DND-41 (cell line): Measurements from ENCODE around the gene GTPBP1.

Experiments used
- ATAC-seq: fragments of 200-7000 bp; cut with Tn5 transposase; 3 replicates; pipeline ENCODE4 v1.9.1; 2021; ENCODE audit warnings: low read depth; ENCODE audit not compliant: insufficient read depth
- DNase-seq: peaks from one replicate; pipeline ENCODE4 v3.0.0-alpha.2; 2020
- H2AFZ ChIP-seq: 2 replicates; pipeline ENCODE4 v1.6.0; 2012; ENCODE audit warnings: low read depth, low read length
- H3K27ac ChIP-seq: 2 replicates; pipeline ENCODE4 v1.5.1; 2012; ENCODE audit warnings: low read length, inconsistent platforms
- H3K27me3 ChIP-seq: fragments of 200-600 bp; sonication (generic); 2 replicates; pipeline ENCODE4 v1.6.0; 2012; ENCODE audit warnings: low read length, mild to moderate bottlenecking, inconsistent platforms; ENCODE audit not compliant: insufficient read depth, poor library complexity
- H3K36me3 ChIP-seq: 2 replicates; pipeline ENCODE4 v1.5.1; 2012; ENCODE audit warnings: low read length, inconsistent platforms; ENCODE audit not compliant: insufficient read depth
- H3K4me1 ChIP-seq: 2 replicates; pipeline ENCODE4 v1.5.1; 2012; ENCODE audit warnings: mild to moderate bottlenecking, low read length; ENCODE audit not compliant: insufficient read depth
- H3K4me2 ChIP-seq: 2 replicates; pipeline ENCODE4 v1.6.0; 2012; ENCODE audit warnings: mild to moderate bottlenecking, moderate library complexity, low read length, inconsistent platforms; ENCODE audit not compliant: insufficient read depth
- H3K4me3 ChIP-seq, 2 experiments: fragments of 200-600 bp in 1 of 2; shearing (Covaris generic) in 1 of 2; 2 replicates each; pipeline ENCODE4 v1.5.1; 2012 to 2016; ENCODE audit warnings: inconsistent platforms in 2 of 2, low read length in 2 of 2, mild to moderate bottlenecking in 2 of 2, low read depth in 1 of 2, moderate library complexity in 1 of 2
- H3K79me2 ChIP-seq: 2 replicates; pipeline ENCODE4 v1.6.0; 2012; ENCODE audit warnings: low read length, inconsistent platforms; ENCODE audit not compliant: insufficient read depth
- H3K9ac ChIP-seq: 2 replicates; pipeline ENCODE4 v1.6.0; 2012; ENCODE audit warnings: low read depth, mild to moderate bottlenecking, inconsistent platforms, low read length, moderate library complexity
- H3K9me3 ChIP-seq: 2 replicates; pipeline ENCODE4 v1.5.1; 2012; ENCODE audit warnings: low read length, moderate library complexity, mild to moderate bottlenecking, inconsistent platforms; ENCODE audit not compliant: insufficient read depth, severe bottlenecking
- H4K20me1 ChIP-seq: 2 replicates; pipeline ENCODE4 v1.6.0; 2012; ENCODE audit warnings: low read length; ENCODE audit not compliant: insufficient read depth
- EZH2 ChIP-seq: IDR thresholded peaks from 3 replicates; pipeline ENCODE4 v1.6.1; 2012; ENCODE audit warnings: borderline replicate concordance, low read depth, mild to moderate bottlenecking, moderate library complexity, low read length, inconsistent platforms; ENCODE audit not compliant: severe bottlenecking
- TF ChIP-seq, protein P1 (sequence below): IDR thresholded peaks from 2 replicates; pipeline ENCODE4 v1.5.1; 2012; ENCODE audit warnings: borderline replicate concordance, low read length, moderate library complexity, mild to moderate bottlenecking; ENCODE audit not compliant: poor library complexity, severe bottlenecking; ENCODE audit errors: extremely low read depth

The GTPBP1 gene

GRCh38 chr22:38728871-38729796 lies 23.4 kb downstream of the GTPBP1 start:
- H3K79me2 ChIP-seq: no peaks in the 10 kb centered on the region
- H3K9ac ChIP-seq: no peak overlapping the region
- H3K27ac ChIP-seq: no peak overlapping the region
- no peaks in the 10 kb centered on the region for H3K4me1 ChIP-seq
- no peak overlapping the region for H3K4me2 ChIP-seq
- no peaks in the 10 kb centered on the region for H3K27me3 ChIP-seq
- H4K20me1 ChIP-seq: peaks cover 33% of the 10 kb centered on the region
- H3K9me3 ChIP-seq: no peaks in the 10 kb centered on the region
- DNase-seq (no peak), ATAC-seq (no peak)
- TF ChIP-seq, protein P1, sequence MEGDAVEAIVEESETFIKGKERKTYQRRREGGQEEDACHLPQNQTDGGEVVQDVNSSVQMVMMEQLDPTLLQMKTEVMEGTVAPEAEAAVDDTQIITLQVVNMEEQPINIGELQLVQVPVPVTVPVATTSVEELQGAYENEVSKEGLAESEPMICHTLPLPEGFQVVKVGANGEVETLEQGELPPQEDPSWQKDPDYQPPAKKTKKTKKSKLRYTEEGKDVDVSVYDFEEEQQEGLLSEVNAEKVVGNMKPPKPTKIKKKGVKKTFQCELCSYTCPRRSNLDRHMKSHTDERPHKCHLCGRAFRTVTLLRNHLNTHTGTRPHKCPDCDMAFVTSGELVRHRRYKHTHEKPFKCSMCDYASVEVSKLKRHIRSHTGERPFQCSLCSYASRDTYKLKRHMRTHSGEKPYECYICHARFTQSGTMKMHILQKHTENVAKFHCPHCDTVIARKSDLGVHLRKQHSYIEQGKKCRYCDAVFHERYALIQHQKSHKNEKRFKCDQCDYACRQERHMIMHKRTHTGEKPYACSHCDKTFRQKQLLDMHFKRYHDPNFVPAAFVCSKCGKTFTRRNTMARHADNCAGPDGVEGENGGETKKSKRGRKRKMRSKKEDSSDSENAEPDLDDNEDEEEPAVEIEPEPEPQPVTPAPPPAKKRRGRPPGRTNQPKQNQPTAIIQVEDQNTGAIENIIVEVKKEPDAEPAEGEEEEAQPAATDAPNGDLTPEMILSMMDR: no peak
- TF ChIP-seq EZH2: no peak
- peaks cover 98% of the 10 kb centered on the region for H3K36me3 ChIP-seq
- no peak overlapping the region for H2AFZ ChIP-seq
- H3K4me3 ChIP-seq: no peak overlapping the region

DNA sequence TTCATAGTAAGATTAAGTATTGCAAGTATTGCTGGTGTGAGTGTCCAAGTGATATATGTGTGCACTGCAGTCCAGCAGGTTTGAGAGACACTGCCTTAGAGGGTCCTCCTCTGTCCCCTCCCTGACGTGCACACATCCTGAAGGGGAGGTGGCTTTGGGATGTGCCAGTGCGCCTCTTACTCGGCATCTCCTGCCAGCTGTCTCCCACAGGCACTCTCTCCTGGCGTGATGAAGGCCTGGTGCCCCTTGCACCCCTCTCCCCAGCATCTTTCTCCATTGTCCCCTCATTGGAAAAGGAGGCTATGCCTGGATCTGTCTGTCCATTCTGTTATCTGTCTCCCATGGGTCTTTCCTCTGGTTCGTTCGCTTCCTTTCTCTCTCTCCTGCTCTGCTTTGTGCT lies 24.2 kb downstream of the GTPBP1 start:
- ATAC-seq: no peak
- Histone ChIP-seq H3K79me2 (no peaks in the 10 kb centered on the region), H2AFZ (no peak overlapping the region), H3K9ac (no peak overlapping the region), H3K4me3 (no peak overlapping the region), H3K27me3 (no peaks in the 10 kb centered on the region), H3K36me3 (peaks cover 98% of the 10 kb centered on the region), H4K20me1 (peaks cover 35% of the 10 kb centered on the region), H3K4me1 (no peaks in the 10 kb centered on the region), H3K4me2 (no peak overlapping the region), H3K27ac (no peak overlapping the region), H3K9me3 (no peaks in the 10 kb centered on the region)
- TF ChIP-seq, protein P1: no peak
- no peak for TF ChIP-seq EZH2
- no peak for DNase-seq

DNA sequence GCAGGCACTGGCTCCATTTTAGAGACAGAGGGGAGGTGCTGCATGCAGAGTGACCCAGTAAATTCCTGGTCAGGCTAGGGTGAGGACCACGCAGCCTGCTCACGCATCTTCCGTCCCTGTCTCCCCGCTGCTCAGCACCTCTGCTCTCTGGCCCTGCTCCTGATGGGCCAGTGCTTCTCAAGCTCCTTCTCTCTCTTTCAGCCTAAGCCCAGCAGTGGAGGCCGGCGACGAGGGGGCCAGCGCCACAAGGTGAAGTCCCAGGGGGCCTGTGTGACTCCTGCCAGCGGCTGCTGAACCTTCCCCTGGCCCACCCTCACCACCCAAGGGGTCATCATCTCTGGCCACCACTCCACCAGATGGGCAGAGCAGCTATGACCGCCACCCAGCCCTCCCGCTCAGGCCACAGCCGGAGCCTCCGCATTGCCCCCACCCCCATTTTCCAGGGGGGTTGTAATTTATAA lies 24.7 kb downstream of the GTPBP1 start:
- Histone ChIP-seq H3K79me2 (no peaks in the 10 kb centered on the region), H3K27ac (no peak overlapping the region), H3K4me1 (no peaks in the 10 kb centered on the region), H2AFZ (no peak overlapping the region), H3K4me3 (no peak overlapping the region), H3K9me3 (no peaks in the 10 kb centered on the region), H3K9ac (no peak overlapping the region), H3K36me3 (peaks cover 98% of the 10 kb centered on the region), H3K4me2 (no peak overlapping the region), H3K27me3 (no peaks in the 10 kb centered on the region), H4K20me1 (peaks cover 35% of the 10 kb centered on the region)
- TF ChIP-seq, protein P1: no peak
- no peak for TF ChIP-seq EZH2
- DNase-seq (no peak), ATAC-seq (no peak)
